Erythroblast (primary cell): Measurements from ENCODE around the gene ACSBG1.

Source experiments
- GATA1 ChIP-seq: IDR thresholded peaks from 2 replicates; pipeline ENCODE4 v1.6.1; 2011; ENCODE audit warnings: low read depth, mild to moderate bottlenecking, control low read depth, low read length, moderate library complexity
- POLR2A ChIP-seq: IDR thresholded peaks from 2 replicates; pipeline ENCODE4 v1.6.1; 2011; ENCODE audit warnings: mild to moderate bottlenecking, low read length

DNA sequence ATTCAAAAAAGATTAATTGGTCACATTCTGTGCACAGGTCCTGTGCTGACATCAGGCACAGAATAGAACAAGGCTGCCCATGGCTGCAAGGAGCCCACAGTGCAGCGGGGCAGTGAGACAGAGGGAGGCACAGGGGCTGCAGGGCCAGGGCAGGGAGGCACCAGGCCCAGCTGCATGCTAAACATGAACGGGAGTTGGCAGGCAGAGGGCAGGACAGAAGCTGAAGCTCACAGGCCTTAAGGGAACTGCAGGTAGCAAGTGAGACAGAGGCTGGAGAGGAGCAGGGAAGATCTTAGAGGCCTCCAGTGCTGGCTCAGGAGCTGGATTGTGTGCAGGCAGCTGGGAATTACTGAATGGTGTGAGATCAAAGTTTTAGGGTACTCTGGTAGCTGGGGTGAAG lies 59.0 kb downstream of the ACSBG1 start:
- TF ChIP-seq POLR2A (no peak), GATA1 (no peak)
